OCI-LY1 (cell line): ENCODE data around the gene ATOSA.

Source experiments
- CTCF ChIP-seq: fragments of 200-600 bp; sonication (generic), shearing (Covaris generic); IDR thresholded peaks from 2 replicates; pipeline ENCODE4 v1.5.1; 2017; ENCODE audit warnings: mild to moderate bottlenecking, antibody characterized with exemption, low read length, moderate library complexity, mixed read lengths
- EZH2 ChIP-seq: fragments of 200-600 bp; sonication (generic), shearing (Covaris generic); IDR thresholded peaks from 2 replicates; pipeline ENCODE4 v1.8.0; 2017; ENCODE audit warnings: borderline replicate concordance, mixed run types, mild to moderate bottlenecking, antibody characterized with exemption, low read length, moderate library complexity, mixed read lengths

GRCh38 chr15:52651868-52652267 is 27.3 kb downstream of the ATOSA start:
- no peak for TF ChIP-seq CTCF
- no peak for TF ChIP-seq EZH2
